ENCODE data around the gene MOB3B. TPM values are rescaled to one million over a fixed set of nuclear protein-coding genes. Genes with fewer than 3 reads are reported as not detected.

Gene MOB3B
- total RNA-seq, 1 donor from 2014 or later: 14.0 TPM

GRCh38 chr9:27491154-27491553 is 38.5 kb downstream of the MOB3B start:
- peaks cover 3% of the 10 kb centered on the region for H3K9me3 Mint-ChIP-seq
- no peak overlapping the region for H3K4me3 Mint-ChIP-seq
- Histone ChIP-seq H3K79me2 (ENCODE audit: low read depth) (peaks cover 56% of the 10 kb centered on the region), H3K27me3 (no peaks in the 10 kb centered on the region), H3F3A (ENCODE audit: low read depth) (peaks cover 42% of the 10 kb centered on the region), H3K36me3 (no peaks in the 10 kb centered on the region), H3K4me2 (no peak overlapping the region), H3K4me1 (peaks cover 52% of the 10 kb centered on the region), H3K9me3 (ENCODE audit: low read depth) (no peaks in the 10 kb centered on the region), H4K20me1 (ENCODE audit: low read depth) (peaks cover 2% of the 10 kb centered on the region), H3K4me3 (no peak overlapping the region), H3K9ac (no peak overlapping the region), H3K27ac (peak overlapping the region; percentile 96), H2AFZ (replicated peaks) (no peak overlapping the region)
- peaks cover 2% of the 10 kb centered on the region for H3K27me3 Mint-ChIP-seq (ENCODE audit: insufficient read depth, low read depth)
- no peak overlapping the region for H3K27ac Mint-ChIP-seq
- DNase-seq (ENCODE audit: low spot score): no peak
- H3K36me3 Mint-ChIP-seq: peaks cover 5% of the 10 kb centered on the region
- peaks cover 47% of the 10 kb centered on the region for H3K4me1 Mint-ChIP-seq
- TF ChIP-seq EZH2phosphoT487 (IDR thresholded peaks at IDR 0.05) (no peak), CTCF (IDR thresholded peaks at IDR 0.05) (no peak), EZH2 (IDR thresholded peaks at IDR 0.05) (no peak)

- Mint-ChIP-seq H3K4me3 (peak overlapping the region; percentile 10), H3K9me3 (peaks cover 2% of the 10 kb centered on the region), H3K27ac (peak overlapping the region; percentile 58), H3K36me3 (peaks cover 8% of the 10 kb centered on the region), H3K27me3 (ENCODE audit: insufficient read depth, low read depth) (peaks cover 2% of the 10 kb centered on the region), H3K4me1 (peaks cover 44% of the 10 kb centered on the region)
- H3F3A ChIP-seq (ENCODE audit: low read depth): peaks cover 42% of the 10 kb centered on the region
- peak overlapping the region; percentile 96 for H3K27ac ChIP-seq
- H3K4me2 ChIP-seq: peak overlapping the region; percentile 70
- H3K4me3 ChIP-seq: peak overlapping the region; percentile 28
- H2AFZ ChIP-seq (replicated peaks): no peak overlapping the region
- peaks cover 65% of the 10 kb centered on the region for H3K79me2 ChIP-seq (ENCODE audit: low read depth)
- TF ChIP-seq EZH2phosphoT487 (IDR thresholded peaks at IDR 0.05) (no peak), CTCF (IDR thresholded peaks at IDR 0.05) (peak; percentile 21), EZH2 (IDR thresholded peaks at IDR 0.05) (no peak)
- no peaks in the 10 kb centered on the region for H3K27me3 ChIP-seq
- H3K4me1 ChIP-seq: peaks cover 61% of the 10 kb centered on the region
- peak; percentile 87 for DNase-seq (ENCODE audit: low spot score)
- no peaks in the 10 kb centered on the region for H3K36me3 ChIP-seq
- H3K9ac ChIP-seq: no peak overlapping the region
- H3K9me3 ChIP-seq (ENCODE audit: low read depth): no peaks in the 10 kb centered on the region
- H4K20me1 ChIP-seq (ENCODE audit: low read depth): peaks cover 2% of the 10 kb centered on the region
Observed at GRCh38 chr9:27489087-27489876, 40.3 kb downstream of the MOB3B start.

- peak overlapping the region; percentile 96 for H3K27ac ChIP-seq
- Mint-ChIP-seq H3K27ac (no peak overlapping the region), H3K4me1 (peaks cover 48% of the 10 kb centered on the region)
Observed at GRCh38 chr9:27487927-27488326, 41.7 kb downstream of the MOB3B start.

More at GRCh38 chr9:27487927-27488326, 41.7 kb downstream of the MOB3B start:
- peaks cover 2% of the 10 kb centered on the region for H4K20me1 ChIP-seq (ENCODE audit: low read depth)
- no peaks in the 10 kb centered on the region for H3K9me3 ChIP-seq (ENCODE audit: low read depth)
- H3K4me1 ChIP-seq: peaks cover 67% of the 10 kb centered on the region
- no peak overlapping the region for H3K9ac ChIP-seq
- no peaks in the 10 kb centered on the region for H3K27me3 ChIP-seq
- H3K4me3 Mint-ChIP-seq: peak overlapping the region; percentile 44
- H3K4me3 ChIP-seq: no peak overlapping the region
- H3K36me3 Mint-ChIP-seq: peaks cover 11% of the 10 kb centered on the region
- no peak for DNase-seq (ENCODE audit: low spot score)
- no peaks in the 10 kb centered on the region for H3K9me3 Mint-ChIP-seq
- H3K79me2 ChIP-seq (ENCODE audit: low read depth): peaks cover 65% of the 10 kb centered on the region
- H3K27me3 Mint-ChIP-seq (ENCODE audit: insufficient read depth, low read depth): no peaks in the 10 kb centered on the region
- TF ChIP-seq EZH2phosphoT487 (IDR thresholded peaks at IDR 0.05) (no peak), EZH2 (IDR thresholded peaks at IDR 0.05) (no peak), CTCF (IDR thresholded peaks at IDR 0.05) (no peak)
- H2AFZ ChIP-seq (replicated peaks): no peak overlapping the region
- H3K36me3 ChIP-seq: no peaks in the 10 kb centered on the region
- peaks cover 42% of the 10 kb centered on the region for H3F3A ChIP-seq (ENCODE audit: low read depth)
- peak overlapping the region; percentile 70 for H3K4me2 ChIP-seq
